Measurements from ENCODE around the gene GPR35. TPM values are rescaled to one million over a fixed set of nuclear protein-coding genes. Genes with fewer than 3 reads are reported as not detected.
A peak's percentile ranks its signal among the peaks of the same experiment; 100 is the strongest.

Gene GPR35
- polyA plus RNA-seq, 1 donor = 2.5 TPM

DNA sequence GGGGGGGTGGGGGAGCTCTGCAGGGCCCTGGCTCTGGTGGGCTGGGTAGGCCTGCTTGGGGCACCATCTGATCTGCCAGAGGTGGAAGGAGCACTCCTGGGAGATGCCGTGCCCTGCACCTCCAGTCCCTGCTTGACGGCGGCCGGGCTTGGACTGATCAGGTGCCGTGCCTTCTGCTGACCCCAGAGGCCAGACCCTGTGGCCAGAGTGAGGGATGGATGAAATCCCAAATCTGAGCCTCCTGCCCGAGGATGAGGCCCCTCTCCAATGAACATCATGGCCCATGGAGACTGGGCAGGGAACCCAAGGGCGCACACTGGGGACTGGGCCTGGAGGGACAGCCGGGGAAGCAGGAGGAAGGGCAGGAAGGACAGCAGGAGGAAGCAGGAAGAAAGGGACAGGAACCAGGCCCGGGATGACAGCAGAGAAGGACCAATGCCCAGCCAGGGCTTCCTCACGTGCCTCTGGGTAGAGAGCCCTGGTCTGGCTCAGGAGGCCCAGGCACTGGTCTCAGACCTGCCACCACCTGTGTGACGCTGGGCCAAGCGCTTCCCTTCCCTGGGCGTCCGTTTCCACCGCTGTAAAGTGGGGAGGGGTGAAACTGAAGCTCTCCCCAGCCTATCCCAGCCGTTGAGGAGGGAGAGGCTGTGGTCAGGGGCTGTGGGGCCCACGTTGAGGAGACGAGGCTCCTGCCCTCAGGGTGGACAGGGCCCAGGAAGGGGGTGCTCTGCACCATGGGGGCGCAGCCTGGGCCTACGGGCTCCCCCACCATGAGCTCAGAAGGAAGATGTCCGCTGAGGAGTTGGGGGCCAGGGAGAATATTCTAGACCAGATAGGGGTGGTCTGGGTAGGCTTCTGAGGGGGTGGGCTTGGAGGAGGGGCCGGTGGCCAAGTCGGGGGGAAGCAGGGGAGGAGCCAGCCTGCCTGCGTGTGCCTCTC, 1.0 kb upstream of the GPR35 start:
- DNase-seq = no peak

DNA sequence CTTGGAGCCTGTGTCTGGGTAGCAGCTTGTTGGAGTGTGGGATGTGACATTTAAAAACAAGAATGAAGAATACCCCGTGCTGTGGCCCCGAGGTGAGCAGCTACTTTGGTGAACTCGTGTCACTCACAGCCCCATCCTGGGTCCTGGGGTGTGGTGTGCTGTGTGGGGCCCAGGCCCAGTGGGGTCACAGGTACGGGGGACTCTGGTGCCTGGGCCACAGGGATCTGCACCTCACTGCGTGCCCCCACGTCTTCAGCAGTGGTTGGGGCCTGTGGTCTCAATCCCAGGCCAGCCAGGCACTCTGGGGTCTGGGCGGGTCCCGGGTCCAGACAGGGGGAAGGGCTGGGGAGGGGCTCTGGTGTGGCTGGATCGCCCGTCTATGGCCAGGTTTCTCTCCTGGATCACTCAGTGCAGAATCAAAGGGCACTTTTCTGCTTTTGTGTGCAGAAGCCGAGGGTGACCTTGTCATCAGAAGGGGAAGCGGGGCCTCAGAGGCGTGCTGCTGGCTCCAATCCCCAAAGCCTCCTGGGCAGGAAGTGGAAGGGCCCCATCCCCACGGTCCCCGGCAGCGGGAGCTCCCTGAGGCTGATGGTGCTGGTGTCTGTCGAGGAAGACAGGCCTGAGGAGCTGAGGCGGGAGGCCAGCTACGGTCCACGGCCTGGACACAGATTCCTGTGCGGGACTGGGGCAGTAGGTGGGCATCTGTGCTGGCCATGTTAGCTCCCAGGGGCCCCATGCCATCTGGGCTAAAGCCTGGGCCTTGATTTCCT, 1.4 kb downstream of the GPR35 start:
- DNase-seq = no peak

- no peak for DNase-seq
Measured at GRCh38 chr2:240627736-240628506, 2.6 kb downstream of the GPR35 start.

DNA sequence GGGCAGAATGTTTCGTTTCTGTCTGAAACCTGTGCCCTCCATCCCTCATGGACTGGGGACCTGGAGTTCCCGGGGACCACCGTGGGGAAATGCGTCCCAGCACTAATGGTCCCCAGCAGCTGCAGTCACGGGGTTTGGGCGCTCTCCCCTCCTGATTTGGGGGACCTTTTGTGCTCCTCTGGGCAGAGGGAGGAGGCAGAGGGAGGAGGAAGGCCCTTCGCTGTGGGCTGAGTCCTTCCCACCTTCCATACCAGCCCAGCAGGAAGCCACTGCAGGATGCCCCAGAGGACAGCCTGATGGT, 3.2 kb downstream of the GPR35 start:
- DNase-seq = no peak

DNA sequence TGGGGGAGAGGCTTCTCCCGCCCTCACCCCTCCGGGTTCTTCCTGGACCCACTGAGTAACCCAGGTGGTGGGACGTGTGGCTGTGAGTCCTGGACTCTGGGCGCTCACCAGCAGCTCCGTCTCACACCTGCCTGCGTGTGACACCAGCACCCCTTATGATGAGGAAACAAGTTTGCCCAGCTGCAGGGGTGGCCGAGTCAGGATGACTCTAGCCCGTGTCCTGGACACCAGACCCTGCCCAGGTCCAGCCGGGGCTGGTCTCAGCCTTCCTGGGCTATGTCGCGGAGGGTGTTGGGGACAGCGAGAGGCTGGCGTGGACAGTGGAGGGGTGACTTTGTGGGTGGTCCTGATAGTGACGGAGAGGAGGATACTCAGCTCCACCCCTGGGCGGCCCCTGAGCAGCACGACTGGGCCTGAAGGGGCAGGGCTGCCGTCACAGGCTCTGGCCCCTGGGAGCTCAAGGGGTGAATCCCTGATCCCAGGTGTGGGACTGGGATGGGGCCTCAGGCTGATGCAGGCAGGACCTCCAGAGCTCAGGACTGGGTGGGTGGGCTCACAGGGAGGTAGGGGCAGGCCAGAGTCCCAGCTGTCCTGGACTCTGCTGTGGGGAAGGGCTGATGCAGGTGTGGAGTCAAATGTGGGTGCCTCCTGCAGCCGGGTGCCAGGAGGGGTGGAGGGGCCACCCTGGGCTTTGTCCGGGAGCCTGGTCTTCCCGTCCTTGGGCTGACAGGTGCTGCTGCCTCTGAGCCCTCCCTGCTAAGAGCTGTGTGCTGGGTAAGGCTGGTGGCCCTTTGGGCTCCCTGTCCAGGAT, 3.7 kb downstream of the GPR35 start:
- no peak for DNase-seq

GRCh38 chr2:240629619-240629967, 4.3 kb downstream of the GPR35 start:
- no peak for DNase-seq

- no peak for DNase-seq
Measured at GRCh38 chr2:240629968-240630770, 4.9 kb downstream of the GPR35 start.

- DNase-seq = no peak
Measured at GRCh38 chr2:240630771-240631547, 5.7 kb downstream of the GPR35 start.

DNA sequence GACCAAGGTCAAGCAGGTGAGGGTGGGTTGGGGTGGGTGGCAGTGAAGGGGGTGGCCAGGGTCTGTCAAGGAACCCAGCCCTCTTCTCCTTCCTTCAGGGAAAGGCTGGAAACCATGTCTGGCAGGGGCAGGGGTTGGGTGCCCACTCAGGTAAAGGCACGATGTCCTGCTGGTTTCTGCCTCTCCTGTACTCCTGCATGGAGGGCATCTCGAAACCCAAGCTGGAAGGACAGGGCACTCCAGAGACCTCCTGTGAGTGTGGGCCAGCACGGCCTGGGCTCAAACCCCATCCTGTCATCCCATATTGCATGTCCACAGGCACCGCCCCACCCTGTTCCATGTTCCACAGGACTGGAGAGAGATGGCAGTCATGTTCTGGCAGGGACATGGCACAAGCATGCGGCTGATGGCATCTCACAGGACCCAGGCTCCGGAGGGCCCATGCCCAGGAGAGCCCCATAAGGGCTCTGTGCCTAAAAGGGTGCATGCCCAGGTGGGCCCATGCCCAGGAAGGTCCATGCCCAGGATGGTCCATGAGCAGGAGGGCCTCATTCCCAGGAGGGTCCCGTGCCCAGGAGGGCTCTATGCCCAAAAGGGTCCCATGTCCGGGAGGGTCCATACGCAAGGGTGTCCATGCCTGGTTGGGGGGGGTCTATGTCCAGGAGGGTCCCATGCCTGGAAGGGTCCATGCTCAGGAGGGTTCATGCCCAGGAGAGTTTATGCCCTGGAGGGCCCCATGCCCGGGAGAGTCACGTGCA, 6.4 kb downstream of the GPR35 start:
- DNase-seq = no peak

- no peak for DNase-seq
Measured at GRCh38 chr2:240632306-240632721, 7.0 kb downstream of the GPR35 start.

GRCh38 chr2:240635121-240635997, 10.1 kb downstream of the GPR35 start:
- no peak for DNase-seq

DNA sequence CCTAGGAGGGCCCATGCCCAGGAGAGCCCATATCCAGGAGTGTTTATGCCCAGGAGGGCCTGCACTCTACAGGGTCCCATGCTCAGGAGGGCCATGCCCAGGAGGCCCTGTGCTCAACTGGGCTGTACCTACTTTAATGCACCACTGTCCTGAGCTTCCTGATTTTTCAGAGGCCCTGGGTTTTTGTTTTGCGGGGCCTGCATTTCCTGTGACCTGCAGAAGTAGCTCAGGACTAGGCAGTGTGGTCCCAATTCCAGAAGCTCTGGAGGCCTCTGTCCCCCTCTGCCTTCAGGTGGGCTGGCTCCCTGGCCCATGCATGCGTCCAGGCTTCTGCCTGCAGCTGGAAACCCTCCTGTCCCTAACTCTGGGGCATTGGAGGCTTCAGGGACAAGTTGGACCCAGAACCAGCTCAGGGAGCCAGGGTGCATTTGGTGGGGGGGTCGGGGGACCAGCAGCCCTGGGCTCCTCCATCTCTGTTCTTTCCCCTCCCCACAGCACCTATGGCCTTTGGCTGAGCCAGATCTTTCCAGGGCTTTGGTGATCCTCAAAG, 10.8 kb downstream of the GPR35 start:
- DNase-seq = no peak

DNA sequence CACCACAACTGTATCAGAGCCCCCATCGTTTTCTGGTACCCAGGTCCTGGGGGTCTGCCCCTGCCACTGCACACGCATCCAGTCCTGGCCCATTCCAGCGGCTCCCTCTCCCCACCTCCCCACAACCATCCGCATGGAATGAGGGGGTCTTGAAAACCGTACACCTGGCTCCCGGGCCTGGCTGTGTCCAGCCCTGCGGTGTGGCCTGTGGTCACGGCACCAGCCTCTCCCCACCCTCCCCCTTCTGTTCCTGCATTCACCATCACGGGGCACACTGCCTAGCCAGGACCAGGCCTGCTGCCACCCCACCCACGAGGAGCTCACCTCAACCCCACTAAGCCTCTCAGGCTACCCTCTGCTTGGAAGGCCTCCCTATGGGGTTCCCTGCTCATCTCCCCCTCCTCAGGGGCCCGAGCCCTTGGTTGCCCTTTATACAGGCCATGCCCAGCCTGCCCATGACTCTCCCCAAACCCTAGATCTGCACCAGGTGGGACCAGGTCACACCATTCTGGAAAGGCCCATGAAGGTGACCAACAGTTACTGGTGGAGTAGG, 11.4 kb downstream of the GPR35 start:
- DNase-seq = no peak

DNA sequence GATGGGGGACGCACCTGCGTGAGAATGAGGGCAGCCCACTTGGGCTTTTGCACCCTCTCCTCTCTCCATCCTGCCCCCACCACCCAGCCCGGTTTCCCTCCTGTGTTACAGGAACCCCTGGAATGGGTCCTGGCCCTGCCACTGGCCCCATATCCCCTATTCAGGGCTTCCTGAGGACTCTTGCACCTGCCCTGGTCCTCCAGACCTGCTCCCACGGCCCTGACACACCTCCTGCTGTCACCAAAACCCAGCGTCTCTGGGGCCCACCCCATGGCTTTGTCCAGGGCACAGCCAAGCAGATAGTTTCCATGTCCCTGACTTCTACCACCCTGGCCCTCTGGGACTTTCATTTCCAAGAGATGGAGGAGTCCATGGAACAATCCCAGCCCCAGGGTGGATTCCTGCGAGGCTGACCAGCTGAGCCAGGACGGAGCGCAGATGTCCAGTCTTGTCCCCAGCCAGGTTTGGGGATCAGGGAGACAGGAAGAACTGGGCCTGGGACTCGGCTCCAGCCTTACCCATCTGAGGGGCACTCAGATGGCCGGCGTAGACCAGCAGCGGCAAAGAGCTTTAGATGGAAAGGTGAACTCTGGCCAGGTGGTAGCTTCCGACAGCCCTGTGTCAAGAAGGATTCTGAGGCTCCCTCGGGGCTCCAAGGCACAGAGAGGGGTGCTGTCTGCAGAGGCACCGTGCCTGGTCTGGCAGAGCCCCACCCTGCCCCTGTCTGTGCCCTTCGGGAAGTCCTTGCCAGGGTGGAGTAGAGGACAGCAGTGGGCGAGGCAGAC, 12.0 kb downstream of the GPR35 start:
- no peak for DNase-seq

DNA sequence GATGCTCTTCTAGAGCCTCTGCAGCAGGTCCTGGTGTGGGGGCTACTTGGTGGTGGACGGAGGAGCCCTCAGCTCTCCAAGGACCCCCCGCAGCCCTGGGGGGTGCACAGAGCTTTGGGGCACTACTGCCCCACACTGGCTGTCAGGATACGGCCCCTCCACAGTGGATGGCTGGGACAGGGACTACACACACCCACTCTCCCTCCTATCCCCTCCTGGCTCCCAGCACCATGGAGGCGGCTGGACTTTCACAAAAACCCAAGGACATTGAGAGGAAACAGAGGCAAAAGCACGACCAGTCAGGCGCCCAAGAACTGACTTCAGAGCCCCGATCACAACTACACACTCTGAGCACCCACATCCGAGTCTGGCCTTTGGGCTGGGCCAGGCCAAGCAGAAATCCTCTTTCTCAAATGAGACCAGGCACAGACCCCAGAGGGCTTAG, 12.6 kb downstream of the GPR35 start:
- DNase-seq = no peak

- peak; percentile 81 for DNase-seq
Measured at GRCh38 chr2:240638512-240639160, 13.4 kb downstream of the GPR35 start.

GRCh38 chr2:240639566-240639965, 14.3 kb downstream of the GPR35 start:
- no peak for DNase-seq
